Measurements from ENCODE around the gene MAPK1.
"Not testable (repeated sequence)": the region's sequence is repeated elsewhere in the genome, so short reads cannot be mapped to it uniquely, and the experiment has no call there.

MAPK1 gene

DNA sequence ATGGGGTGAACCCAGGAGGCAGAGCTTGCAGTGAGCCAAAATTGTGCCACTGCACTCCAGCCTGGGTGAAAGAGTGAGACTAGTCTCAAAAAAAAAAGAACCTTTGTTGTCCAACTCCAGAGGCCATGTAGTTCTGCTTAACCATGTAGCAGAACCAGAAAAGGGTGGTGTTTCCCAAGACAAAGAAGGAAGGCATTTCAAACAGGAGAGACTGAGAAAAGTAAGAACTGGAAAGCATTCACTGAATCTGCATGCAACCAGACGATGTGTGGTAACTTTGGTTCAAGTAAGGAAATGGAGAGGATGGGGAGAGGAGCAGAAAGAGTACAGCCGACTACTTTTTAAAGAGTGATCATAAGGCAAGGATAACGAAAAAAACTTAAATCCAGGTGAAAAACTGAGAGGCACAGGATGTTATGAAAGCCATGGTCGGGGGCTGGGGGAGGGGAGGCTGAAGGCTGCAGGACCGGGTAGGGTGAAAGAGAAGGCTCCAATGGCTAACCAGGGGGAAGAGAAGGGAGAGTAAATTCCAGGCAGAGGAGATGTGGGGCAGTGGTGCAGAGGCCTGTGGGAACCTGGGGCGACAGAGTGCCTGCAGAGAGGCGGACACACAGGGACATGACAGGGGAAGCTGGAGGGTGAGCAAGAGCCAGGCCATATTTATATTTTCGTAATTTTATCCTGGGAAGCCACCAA lies 48.8 kb downstream of the MAPK1 start:
- no peak for DNase-seq (ENCODE audit: low read depth)

DNA sequence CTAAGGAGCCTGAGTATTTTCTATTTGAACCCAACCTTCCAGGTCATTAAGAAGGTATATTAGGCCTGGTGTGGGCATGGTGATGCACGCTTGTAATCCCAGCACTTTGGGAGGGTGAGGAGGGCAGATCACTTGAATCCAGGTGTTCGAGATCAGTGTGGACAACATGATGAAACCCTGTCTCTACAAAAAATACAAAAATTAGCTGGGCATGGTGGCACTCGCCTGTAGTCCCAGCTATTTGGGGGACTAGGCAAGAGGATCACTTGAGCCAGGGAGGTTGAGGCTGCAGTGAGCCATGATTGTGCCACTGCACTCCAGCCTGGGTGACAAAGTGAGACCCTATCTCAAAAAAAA lies 50.0 kb downstream of the MAPK1 start:
- DNase-seq (ENCODE audit: low read depth), result not testable (repeated sequence)

DNA sequence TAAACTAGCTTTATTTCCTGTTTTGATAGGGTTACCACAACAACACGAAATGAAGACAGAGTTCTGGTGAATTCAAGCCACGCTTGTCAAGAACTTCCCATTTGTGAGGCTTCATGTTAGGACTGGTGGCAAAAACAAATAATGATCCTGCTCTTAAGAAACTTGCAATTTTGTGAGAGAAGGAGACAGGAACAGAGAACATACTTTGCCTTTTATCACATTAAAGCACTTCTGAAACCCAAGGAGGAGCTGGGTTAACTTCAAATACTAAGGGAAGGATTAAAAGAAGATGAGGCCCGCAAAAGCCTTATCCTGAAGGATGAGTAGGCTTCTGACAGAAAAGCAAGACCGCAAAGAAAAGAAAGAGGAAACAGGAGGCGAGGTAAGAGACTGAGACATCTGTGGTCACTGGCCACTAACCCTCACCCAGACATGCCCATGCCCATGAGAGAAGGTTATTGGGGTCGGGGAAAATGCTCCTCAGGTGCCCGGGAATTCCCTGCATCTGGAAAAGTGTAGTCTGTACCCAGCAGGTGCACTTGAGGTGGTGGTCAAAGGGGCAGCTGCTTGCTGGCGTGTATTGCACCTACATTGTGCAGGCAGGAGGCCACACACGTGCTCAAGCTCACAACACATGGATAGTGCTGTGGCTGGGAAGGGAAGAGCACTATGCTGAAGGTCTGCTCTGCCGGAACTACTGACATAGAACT lies 50.5 kb downstream of the MAPK1 start:
- peak; percentile 7 for DNase-seq (ENCODE audit: low read depth)

DNA sequence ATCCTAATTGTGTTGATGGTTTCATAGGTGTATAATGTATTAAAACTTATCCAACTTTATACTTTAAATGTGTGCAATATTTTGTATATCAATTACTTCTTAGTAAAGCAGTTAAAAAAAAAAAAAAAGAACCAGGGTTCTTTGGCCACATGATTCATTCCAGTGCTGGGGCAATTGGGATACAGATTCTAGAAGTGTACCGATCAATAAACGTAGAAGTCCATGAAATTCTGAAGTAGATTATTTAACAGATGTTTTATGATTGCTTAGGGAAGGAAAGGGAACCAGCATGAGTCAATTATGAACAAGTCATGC lies 51.0 kb downstream of the MAPK1 start:
- no peak for DNase-seq (ENCODE audit: low read depth)

DNA sequence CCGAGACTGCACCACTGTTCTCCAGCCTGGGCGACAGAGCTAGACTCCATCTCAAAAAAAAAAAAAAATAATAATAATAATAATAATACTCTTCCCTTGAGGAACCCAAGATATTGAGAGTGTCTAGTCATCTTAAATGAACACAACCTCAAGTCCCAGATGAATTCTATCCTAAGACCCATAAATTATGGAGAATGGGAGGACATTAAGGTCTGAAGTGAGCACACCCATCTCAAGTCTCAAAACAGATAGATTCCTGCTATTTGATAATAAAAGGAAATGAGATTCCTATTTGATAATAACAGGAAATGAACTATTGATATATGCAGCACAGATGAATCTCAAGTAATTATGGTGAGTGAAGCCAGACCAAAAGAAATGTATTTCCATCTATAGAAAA lies 51.5 kb downstream of the MAPK1 start:
- no peak for DNase-seq (ENCODE audit: low read depth)

DNA sequence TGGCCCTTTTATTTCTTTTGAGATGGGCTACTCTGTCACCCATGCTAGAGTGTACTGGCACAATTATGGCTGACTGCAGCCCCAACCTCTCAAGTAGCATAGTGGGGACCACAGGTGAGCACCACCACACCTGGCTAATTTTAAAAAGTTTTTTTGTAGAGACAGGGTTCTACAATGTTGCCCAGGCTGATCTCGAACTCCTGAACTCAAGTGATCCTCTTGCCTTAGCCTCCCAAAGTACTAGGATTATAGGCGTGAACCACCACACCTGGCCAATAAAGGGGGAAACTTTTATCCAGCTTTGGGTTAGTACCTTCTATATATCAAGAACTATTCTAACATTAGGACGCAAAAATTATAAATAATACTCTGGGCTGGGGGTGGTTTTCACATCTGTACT lies 52.1 kb downstream of the MAPK1 start:
- no peak for DNase-seq (ENCODE audit: low read depth)

DNA sequence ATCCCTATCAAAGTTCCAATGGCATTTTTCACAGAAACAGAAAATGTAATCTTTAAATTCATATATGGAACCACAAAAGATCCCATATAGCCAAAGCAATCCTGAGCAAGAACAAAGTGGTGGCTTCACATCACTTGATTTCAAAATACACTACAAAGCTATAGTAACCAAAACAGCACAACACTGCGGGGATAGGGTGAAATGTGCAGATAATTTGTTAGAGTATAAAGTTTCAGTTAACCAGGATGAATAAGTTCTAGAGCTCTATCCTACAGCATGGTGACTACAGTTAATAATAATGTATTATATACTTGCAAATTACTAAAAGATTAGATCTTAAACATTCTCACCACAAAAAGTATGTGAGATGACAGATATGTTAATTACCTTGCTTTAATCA lies 55.5 kb downstream of the MAPK1 start:
- no peak for DNase-seq (ENCODE audit: low read depth)

DNA sequence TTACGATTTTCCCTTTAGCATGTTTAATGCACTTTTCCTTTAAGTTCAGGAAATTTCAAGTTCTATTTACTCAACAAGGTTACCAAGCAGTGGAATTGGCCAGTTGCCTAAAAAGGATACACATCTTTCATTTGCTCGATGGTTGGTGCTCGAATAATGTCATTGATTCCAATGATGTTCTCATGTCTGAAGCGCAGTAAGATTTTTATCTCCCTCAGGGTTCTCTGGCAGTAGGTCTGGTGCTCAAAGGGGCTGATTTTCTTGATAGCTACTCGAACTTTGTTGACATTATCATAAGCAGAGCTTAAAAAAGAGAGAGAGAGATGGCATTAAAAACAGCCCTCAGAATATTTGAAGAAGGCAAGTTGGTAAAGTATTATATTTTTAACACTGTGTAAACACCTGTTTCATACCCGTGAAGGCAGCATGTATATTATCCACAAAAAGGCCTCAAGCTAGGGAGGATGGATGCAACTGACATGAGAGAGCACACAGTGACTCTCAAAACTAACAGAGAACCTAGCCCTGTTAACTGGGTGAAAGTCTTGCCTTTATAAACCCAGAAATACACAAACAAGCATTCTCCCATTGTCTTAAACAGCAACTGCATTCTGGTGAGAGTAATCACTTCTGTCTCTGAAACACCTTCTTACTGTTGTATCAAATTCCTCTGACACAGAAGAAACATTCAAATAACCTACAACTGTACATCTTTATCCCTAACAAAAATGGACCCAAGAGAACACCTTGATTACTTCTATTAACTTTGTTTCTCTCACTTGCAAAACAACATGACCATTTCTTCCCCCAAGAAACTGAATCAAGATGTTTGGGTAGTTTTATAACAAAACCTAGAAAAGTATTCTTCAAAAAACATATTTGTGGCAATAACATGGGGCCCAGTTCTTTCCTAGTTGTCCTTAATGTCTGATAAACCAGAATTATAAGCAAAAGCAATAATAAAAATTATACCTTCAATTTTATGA lies 59.6 kb downstream of the MAPK1 start:
- DNase-seq (ENCODE audit: low read depth), result no peak

DNA sequence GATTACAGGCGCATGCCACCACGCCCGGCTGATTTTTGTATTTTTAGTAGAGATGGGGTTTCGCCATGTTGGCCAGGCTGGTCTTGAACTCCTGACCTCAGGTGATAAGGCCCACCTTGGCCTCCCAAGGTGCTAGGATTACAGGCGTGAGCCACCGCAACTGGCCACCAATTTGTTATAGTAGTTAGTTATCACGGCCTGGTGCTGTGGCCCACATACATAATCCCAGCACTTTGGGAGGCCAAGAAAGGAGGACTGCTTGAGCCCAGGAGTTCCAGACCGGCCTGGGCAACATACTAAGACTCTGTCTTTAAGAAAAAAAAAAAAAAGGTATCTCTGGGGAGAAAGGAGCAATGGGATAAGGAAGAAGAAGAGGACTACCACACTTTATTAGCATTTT lies 62.1 kb downstream of the MAPK1 start:
- not testable (repeated sequence) for DNase-seq (ENCODE audit: low read depth)

DNA sequence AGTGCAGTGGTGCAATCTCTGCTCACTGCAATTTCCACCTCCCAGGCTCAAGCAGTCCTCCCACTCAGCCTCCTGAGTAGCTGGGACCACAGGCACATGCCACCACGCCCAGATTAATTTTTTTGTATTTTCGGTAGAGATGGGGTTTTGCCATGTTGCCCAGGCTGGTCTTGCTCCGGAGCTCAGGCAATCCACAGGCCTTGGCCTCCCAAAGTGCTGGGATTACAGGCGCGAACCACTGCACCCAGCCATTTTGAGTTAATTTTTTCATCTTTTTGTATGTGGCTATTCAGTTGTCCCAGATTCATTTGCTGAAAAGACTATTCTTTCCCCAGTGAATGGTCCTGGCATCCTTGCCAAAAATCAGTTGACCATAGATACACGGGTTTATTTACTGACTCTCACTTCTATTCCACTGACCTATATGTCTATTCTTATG lies 63.6 kb downstream of the MAPK1 start:
- no peak for DNase-seq (ENCODE audit: low read depth)

DNA sequence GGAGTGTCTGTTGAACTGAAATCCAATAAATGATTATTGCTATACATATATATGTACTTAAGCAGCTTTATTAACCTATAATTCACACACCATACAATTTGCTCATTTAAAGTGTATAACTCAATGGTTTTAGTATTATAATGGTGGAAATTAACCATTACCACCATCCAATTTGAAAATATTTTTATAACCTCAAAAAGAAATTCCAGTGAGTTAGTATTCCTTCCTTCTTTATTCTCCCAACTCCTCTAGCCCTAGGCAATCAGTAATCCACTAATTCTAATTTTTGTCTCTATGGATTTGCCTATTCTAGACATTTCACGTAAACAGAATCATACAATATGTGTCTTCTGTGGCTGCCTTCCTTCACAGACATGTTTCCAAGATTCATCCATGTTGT lies 64.8 kb downstream of the MAPK1 start:
- no peak for DNase-seq (ENCODE audit: low read depth)

DNA sequence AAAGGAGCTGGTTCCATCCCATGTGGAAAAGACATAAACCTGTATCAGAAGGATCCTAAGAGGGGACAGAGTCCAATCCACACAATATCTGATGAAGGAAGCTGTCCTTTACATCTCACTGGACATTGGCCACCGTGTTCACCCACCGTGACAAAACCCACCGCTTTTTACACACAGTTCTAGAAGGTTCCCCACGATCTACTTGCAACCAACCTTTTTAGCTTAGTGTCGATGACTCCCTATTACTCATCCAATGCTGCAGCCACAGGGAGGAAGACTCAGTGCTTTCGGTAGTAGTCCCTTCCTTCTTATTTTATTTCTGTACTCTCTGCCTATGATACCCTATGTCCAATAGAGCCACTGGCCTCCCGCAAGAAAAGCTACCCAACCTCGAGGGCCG lies 65.4 kb downstream of the MAPK1 start:
- DNase-seq (ENCODE audit: low read depth), result no peak

DNA sequence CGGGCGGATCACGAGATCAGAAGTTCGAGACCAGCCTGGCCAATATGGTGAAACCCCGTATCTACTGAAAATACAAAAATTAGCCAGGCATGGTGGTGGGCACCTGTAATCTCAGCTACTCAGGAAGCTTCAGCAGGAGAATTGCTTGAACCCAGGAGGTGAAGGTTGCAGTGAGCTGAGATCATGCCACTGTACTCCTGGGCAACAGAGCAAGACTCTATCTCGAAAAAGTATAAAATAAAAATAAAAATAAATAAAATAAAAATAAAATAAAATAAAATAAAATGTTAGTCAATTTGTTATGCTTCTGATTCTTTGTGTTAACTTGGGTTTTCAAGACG lies 66.2 kb downstream of the MAPK1 start:
- not testable (repeated sequence) for DNase-seq (ENCODE audit: low read depth)

DNA sequence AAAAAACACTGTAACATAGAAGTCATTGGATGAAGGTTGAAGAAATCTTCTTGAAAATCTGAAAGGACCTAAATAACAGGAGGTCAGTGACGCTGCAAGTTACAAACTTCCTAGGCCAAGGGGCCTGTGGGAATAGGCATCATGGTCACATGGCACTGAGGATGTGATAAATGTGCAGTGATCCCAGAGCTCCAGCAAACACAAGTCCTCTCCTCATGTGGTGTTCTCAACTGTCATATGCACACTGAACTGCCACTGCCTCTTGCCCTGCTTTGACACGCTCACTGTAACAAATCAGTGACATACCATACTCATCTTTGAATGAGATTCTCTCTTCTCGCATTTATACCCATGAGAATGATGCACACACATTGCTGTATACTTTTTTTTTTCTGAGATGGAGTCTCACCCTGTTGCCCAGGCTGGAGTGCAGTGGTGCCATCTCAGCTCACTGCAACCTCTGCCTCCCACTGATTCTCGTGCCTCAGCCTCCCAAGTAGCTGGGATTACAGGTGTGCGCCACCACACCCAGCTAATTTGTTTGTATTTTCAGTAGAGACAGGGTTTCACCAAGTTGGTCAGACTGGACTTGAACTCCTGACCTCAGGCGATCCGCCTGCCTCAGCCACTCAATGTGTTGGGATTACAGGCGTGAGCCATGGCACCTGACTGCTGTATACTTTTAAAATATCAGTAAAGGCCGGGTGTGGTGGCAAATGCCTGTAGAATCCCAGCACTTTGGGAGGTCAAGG lies 66.7 kb downstream of the MAPK1 start:
- no peak for DNase-seq (ENCODE audit: low read depth)

DNA sequence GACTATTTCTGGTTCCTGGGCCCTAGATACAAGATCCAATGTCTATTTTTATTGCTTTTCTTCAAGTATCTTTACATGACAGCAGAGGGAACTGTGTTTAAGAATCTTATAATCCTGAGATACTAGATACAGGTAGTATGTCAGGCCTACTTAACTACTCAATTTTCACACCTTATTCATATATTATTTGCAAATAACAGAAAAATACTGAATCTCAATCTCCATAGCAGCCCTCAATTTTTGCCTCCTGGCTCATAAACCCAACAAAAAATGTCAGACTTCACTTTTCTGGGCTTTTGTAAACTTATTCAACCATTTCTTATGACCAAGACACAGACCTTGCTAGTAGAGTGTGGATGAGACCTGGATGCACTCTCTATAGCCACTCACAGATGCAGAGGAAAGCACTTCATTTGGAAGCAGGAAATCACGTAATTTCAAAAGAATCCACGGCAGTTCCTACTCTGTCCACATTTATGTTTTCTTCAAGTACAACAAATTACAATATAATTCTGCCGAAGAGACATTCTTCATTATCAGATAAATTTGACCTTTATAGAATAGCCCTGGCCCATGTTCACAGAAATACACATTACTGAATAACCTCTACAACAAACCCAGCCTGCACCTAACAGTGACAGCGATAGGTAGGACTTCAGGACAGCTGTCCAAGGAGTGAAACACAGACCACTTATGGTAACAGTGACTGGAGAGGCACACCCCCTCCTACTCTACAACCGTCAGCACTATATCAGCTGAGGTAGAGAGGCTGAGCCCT lies 69.8 kb downstream of the MAPK1 start:
- no peak for DNase-seq (ENCODE audit: low read depth)

DNA sequence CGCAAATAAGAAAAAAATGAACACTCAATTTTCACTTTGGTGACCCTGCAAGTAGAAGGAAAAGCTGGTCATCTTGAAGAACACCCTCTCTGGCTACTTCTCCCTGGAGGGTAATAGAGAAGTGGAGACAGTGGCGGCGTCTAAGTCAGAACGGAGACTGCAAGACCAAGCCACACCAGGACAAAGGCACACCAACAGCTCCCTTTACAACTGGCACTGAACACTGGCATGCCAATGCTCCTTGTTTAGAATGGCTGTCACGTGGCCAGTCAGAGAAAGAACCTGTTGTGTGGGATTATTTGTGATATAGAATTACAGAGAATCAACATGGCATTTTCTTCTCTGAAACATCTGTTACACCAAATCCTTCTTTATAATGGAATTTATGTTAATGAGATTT lies 70.6 kb downstream of the MAPK1 start:
- DNase-seq (ENCODE audit: low read depth), result no peak

DNA sequence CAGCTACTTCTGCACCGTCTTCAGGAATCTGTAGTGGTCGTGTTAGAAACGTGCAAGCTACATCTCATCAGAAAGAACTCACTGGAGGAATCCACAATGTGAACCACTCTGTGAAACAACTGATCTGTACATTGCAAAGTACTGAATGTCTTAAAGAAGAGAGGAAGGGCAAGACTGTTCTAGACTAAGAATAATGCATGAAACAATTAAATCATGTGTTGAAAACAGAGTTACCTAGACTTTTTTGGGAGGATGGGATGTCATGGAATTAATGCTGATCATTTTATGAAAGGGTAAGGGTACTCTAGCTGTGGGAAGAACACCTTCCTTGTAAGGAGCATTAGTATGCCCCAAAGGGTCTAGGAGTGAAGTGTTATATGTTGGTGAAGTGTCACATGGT lies 71.2 kb downstream of the MAPK1 start:
- no peak for DNase-seq (ENCODE audit: low read depth)

DNA sequence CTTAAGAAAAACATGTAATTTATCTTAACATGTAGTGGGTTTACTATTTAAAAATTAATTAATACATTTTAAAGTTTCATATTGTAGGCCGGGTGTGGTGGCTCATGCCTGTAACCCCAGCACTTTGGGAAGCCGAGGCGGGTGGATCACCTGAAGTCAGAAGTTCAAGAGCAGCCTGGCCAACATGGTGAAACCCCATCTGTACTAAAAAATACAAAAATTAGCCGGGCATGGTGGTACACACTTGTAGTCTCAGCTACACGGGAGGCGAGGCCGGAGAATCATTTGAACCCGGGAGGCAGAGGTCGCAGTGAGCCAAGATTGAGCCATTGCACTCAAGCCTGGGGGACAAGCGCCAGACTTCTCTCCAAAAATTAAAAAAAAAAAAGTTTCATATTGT lies 73.7 kb downstream of the MAPK1 start:
- DNase-seq (ENCODE audit: low read depth), result not testable (repeated sequence)

DNA sequence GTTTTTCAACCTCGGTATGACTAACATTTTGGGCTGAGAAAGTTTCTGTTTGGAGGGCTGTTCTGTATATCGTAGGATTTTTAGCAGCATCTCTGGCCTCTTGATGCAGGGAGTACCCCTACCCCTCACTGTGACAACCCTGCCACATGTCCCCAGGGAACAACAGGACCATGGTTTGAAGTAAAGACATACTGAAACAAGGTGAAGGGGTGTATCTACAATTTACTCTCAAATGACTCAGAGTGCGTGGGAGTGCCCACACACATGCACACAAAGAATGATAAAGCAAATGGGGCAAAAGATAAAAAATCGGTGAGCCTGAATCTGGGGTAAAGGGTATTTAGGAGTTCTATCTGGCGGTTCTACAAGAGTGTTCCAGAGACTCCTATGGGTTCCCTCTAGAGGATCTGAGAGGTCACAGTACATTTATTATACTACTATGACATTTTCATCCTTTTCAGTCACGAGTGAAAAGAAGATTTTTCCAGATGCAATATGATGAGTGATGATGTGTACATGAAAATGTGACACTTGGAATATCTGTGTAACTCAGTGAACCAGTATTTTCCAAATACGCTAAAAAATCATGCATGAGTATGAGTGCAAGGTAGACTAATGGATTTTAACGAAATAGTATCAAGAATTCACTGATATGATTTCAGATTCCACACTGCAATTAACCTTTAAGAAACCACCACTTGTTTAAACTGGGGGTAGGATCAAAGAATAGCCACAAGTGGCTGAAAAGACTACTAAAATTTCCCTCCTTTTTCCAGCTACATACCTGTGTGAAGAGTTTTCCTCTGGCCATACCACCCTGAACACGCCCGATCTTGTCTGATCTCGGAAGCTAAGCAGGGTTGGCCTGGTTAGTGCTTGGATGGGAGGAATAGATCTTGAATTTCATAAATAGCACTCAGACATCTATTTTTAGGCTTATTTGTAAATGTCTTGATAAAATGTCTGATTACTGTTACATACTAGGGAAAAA lies 75.5 kb downstream of the MAPK1 start:
- no peak for DNase-seq (ENCODE audit: low read depth)

Data from T-helper 22 cell (primary cell).